CD4-positive, alpha-beta T cell treated with Interferon gamma for 1 hour (primary cell): ENCODE results near the gene ZFPM1.

Experiments
- DNase-seq: peaks from one replicate; pipeline ENCODE4 v3.0.0-alpha.2; 2020

Gene ZFPM1

DNA sequence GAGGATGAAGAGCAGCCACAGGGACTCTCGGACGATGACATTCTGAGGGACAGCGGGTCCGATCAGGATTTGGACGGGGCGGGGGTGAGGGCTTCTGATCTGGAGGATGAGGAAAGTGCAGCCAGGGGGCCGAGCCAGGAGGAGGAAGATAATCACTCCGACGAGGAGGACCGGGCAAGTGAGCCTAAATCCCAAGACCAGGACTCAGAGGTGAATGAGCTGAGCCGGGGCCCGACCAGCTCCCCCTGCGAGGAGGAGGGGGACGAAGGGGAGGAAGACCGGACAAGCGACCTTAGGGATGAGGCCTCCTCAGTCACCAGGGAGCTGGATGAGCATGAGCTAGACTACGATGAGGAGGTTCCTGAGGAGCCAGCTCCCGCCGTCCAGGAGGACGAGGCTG lies 124.1 kb downstream of the ZFPM1 start:
- DNase-seq: no peak

DNA sequence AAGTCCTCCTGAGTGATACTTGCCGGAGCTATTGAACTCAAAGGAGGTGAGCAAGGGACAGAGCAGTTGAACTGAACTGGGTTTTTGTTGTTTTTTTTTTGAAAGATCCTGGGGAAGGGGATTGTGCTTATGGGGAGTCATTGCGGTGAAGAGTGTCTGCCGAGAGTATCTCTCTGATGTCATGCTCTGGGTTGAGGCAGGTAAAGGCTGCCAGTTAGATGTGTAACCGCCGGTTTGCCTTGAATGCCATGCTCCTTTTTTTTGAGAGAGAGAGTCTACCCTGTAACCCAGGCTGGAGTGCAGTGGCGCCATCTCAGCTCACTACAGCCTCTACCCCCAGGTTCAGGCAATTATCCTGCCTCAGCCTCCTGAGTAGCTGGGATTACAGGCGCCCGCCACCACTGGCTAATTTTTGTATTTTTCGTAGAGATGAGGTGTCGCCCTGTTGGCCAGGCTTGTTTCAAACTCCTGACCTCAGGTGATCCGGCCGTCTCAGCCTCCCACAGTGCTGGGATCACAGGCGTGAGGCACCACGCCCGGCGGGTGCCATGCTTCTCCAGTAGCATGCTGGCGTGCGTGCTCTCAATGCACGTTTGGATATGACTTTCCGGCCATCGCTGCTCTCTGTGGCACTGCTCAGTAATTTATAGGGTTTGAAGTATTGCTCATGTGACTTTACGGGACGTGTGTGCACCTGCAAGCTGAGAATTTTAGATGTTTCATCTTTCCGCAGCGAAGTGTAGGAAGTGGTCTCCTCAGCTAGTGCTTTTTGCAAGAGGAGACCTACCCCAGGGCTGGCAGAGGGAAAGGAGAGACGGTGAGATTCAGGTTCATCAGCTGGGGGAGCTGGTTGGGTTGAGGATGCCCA lies 125.6 kb downstream of the ZFPM1 start:
- DNase-seq: no peak

DNA sequence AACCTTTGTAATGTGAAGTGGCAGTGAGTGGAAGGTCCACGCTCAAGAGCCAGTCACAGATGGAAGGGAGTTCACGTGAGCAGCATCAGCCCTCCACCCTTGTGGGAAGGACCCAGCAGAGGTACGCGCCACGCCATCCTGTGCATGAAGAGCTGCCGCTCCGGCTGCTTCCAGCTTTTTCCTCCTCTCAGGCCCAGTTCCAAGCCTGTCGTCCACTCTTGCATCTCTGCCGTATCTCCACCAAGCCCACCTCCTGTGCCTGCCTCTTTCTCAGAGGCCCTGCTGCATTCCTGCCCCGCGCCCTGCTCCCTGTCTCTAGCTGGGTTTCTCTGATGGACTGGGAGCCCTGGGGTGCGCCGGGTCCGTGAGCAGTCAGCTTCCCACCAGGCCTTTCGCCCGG lies 127.3 kb downstream of the ZFPM1 start:
- no peak for DNase-seq

DNA sequence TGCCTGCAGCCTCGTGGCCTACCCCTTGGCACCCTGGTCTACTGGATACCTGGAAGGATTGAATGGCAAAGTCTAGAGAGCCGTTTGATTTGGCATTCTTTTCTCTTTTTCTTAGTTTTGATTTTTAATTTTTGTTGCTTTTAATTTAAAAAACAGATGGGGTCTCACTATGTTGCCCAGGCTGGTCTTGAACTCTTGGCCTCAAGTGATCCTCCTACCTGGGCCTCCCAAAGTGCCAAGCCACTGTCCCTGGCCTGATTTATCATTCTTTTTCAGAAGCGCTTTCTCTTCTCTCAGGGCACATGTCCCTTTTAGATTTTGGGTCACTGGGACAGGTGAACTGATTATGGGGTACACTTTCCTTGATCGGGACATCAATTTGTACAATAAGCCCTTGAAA lies 128.0 kb downstream of the ZFPM1 start:
- no peak for DNase-seq

DNA sequence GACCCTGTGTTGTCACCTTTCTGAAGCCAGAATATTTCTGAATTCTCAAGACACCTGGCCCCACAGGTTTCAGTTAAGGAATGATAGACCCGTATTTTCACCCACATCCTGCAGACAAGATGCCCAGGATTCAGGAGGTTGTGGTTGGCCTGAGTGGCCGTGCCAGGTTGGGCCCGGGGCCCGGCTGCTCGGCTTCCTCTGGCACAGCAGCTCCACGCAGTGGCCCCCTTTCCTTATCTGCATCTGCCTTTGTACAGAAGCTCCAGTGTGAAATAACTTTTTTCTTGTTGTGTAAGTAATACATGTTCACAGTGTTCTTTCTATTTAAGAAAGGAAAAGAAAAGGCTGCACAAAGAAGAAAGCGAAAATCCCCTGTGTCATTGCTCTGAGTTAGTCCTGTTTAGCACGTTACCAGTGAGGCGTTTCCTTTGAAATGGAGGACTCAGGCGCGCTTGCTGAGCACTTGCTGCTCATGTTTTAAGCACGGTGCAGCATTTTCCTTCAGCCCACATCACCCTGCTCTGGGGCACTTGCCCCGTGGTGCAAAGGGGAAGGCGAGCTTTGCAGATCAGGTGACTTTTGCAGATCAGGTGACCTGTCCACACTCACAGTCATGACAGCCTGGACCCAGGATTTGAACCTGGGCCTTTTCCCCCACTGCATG lies 130.0 kb downstream of the ZFPM1 start:
- DNase-seq: no peak

DNA sequence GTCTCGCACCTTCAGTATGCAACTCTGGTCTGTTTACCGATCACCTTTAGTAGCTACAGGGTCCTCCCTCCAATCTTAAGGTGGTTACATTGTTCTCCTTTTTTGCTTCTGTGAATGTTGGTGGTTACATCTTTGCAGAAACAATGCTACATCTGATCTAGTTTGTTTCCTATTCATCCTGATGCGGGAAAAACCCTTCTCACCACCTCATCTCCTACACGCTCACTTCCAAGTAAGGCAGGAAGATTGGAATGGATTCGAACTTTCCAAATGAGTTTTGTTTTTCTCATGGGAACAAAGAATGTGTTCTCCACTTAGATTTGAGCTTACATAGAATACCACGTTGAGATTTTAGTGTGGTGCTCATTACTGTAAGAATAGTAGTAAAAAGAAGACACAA lies 131.6 kb downstream of the ZFPM1 start:
- DNase-seq: no peak

DNA sequence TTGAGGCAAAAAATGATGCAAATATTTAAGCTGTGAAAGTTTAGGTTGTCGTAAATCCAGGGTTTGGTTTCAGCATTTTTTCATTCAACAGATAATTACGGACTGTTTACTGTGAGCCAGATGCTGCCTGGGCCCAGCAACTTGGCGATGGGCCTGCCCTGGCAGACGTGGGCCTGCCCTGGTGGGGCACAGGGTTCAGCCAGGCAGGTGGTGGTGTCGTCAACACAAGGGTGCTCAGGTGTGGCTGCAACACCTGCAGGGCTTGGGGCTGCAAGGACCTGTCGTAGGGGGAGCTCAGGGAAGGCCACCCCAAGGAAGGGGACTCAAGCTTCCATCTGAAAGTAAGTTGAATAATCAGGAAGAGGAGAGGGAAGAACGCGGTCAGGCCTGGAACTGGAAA lies 132.2 kb downstream of the ZFPM1 start:
- no peak for DNase-seq

DNA sequence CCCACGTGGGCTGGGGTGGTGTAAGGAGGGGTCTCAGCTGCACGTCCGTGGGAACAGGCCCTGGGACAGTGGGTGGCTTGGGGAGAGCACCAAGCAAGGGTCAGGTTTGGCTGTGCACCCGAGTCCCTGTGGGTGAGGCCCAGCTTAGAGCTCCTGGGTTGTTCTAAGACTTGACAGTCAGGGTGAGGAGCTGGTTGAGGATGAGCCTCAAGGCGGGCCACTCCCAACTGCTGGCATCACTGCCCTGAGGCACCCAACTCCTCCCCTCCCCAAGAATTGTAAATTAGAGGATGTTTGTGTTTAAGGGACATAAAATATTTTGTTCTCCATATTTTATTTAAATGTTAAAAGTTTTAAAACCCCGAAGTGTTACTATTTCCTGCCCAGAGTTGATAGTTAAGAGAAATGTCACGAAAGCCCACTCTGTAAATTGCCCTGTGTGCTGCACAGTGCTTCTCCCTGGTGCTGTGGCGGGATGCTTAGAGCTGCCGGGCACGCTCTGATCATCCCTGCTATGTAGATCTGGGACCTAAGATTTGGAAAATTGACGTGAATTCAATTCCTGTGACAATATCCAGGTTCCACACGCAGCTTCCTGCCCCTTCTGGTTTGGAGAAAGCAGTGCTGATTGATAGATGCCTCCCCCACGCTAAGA lies 133.0 kb downstream of the ZFPM1 start:
- DNase-seq: no peak
